SK-N-SH treated with all-trans-retinoic acid at 6 μM for 48 hours (cell line): ENCODE results near the gene FGG.

Source experiments
- ATAC-seq: fragments of 200-7000 bp; cut with Tn5 transposase; 3 replicates; pipeline ENCODE4 v1.9.1; 2020; ENCODE audit warnings: mild to moderate bottlenecking, moderate library complexity
- ARNTL ChIP-seq: fragments of 450-650 bp; formaldehyde crosslinking; IDR thresholded peaks from 2 replicates; pipeline ENCODE4 v1.5.0; 2020; ENCODE audit warnings: low read depth, mild to moderate bottlenecking, moderate library complexity, borderline replicate concordance
- CSDC2 ChIP-seq: fragments of 250-450 bp; sonication (Bioruptor Pico); IDR thresholded peaks from 2 replicates; pipeline ENCODE4 v1.5.0; 2020; ENCODE audit warnings: mild to moderate bottlenecking, moderate library complexity
- CSRNP3 ChIP-seq: fragments of 250-450 bp; sonication (Bioruptor Pico); IDR thresholded peaks from 2 replicates; pipeline ENCODE4 v1.5.1; 2021; ENCODE audit warnings: mild to moderate bottlenecking, moderate library complexity
- ESRRG ChIP-seq: fragments of 250-450 bp; sonication (Bioruptor Pico); IDR thresholded peaks from 2 replicates; pipeline ENCODE4 v1.6.1; 2021; ENCODE audit warnings: mild to moderate bottlenecking
- GLIS3 ChIP-seq: fragments of 250-450 bp; sonication (Bioruptor Pico); IDR thresholded peaks from 2 replicates; pipeline ENCODE4 v1.5.0; 2020; ENCODE audit warnings: mild to moderate bottlenecking, moderate library complexity
- OSR1 ChIP-seq: fragments of 250-450 bp; sonication (Bioruptor Pico); IDR thresholded peaks from 2 replicates; pipeline ENCODE4 v1.8.0; 2022; ENCODE audit warnings: moderate library complexity, mild to moderate bottlenecking, inconsistent platforms
- PATZ1 ChIP-seq: fragments of 250-450 bp; sonication (Bioruptor Pico); IDR thresholded peaks from 2 replicates; pipeline ENCODE4 v1.8.0; 2020; ENCODE audit warnings: mild to moderate bottlenecking, moderate library complexity, borderline replicate concordance
- POU6F1 ChIP-seq: fragments of 250-450 bp; sonication (Bioruptor Pico); IDR thresholded peaks from 2 replicates; pipeline ENCODE4 v1.8.0; 2021; ENCODE audit warnings: low read depth, mild to moderate bottlenecking, moderate library complexity, borderline replicate concordance
- PPARA ChIP-seq: fragments of 250-450 bp; sonication (Bioruptor Pico); IDR thresholded peaks from 2 replicates; pipeline ENCODE4 v1.5.0; 2020; ENCODE audit warnings: mild to moderate bottlenecking, borderline replicate concordance
- RARB ChIP-seq: fragments of 250-450 bp; sonication (Bioruptor Pico); IDR thresholded peaks from 2 replicates; pipeline ENCODE4 v1.8.0; 2021; ENCODE audit warnings: mild to moderate bottlenecking, moderate library complexity
- SNAI2 ChIP-seq: fragments of 250-450 bp; sonication (Bioruptor Pico); IDR thresholded peaks from 2 replicates; pipeline ENCODE4 v1.5.0; 2020; ENCODE audit warnings: mild to moderate bottlenecking, moderate library complexity
- TOX ChIP-seq: fragments of 250-450 bp; sonication (Bioruptor Pico); IDR thresholded peaks from 2 replicates; pipeline ENCODE4 v1.8.0; 2021; ENCODE audit warnings: mild to moderate bottlenecking, moderate library complexity, borderline replicate concordance
- TSHZ2 ChIP-seq: fragments of 250-450 bp; sonication (Bioruptor Pico); IDR thresholded peaks from 2 replicates; pipeline ENCODE4 v1.5.0; 2020; ENCODE audit warnings: mild to moderate bottlenecking, moderate library complexity
- ZC3H10 ChIP-seq: fragments of 250-450 bp; sonication (Bioruptor Pico); IDR thresholded peaks from 2 replicates; pipeline ENCODE4 v1.5.1; 2021; ENCODE audit warnings: mild to moderate bottlenecking, moderate library complexity
- ZFP3 ChIP-seq: fragments of 250-450 bp; sonication (Bioruptor Pico); IDR thresholded peaks from 2 replicates; pipeline ENCODE4 v1.5.0; 2020; ENCODE audit warnings: mild to moderate bottlenecking, moderate library complexity
- ZFP30 ChIP-seq: fragments of 450-650 bp; formaldehyde crosslinking; IDR thresholded peaks from 2 replicates; pipeline ENCODE4 v1.5.0; 2022; ENCODE audit warnings: mild to moderate bottlenecking, moderate library complexity
- ZNF565 ChIP-seq: fragments of 450-650 bp; formaldehyde crosslinking; conservative IDR thresholded peaks from 2 replicates; pipeline ENCODE4 v1.5.0; 2020; ENCODE audit warnings: low read depth, mild to moderate bottlenecking, moderate library complexity
- ZNF70 ChIP-seq: fragments of 450-650 bp; formaldehyde crosslinking; IDR thresholded peaks from 2 replicates; pipeline ENCODE4 v1.5.0; 2020; ENCODE audit warnings: mild to moderate bottlenecking, moderate library complexity
- ZNF8 ChIP-seq: fragments of 450-650 bp; formaldehyde crosslinking; IDR thresholded peaks from 2 replicates; pipeline ENCODE4 v1.5.0; 2020; ENCODE audit warnings: mild to moderate bottlenecking, moderate library complexity

Gene FGG

GRCh38 chr4:154643493-154643892 lies 31.0 kb upstream of the FGG start:
- TF ChIP-seq ESRRG (CRISPR knock-in tag) (no peak), ZC3H10 (CRISPR knock-in tag) (peak; percentile 65; the same call in 1 of the 2 replicates), ARNTL (CRISPR knock-in tag) (no peak)
- no peak for ATAC-seq

- ATAC-seq = no peak
- TF ChIP-seq ZFP30 (CRISPR knock-in tag) (no peak), PATZ1 (no peak), ZFP3 (no peak), ZNF565 (no peak), CSRNP3 (CRISPR knock-in tag) (no peak), ZNF8 (CRISPR knock-in tag) (no peak), TSHZ2 (CRISPR knock-in tag) (no peak), PPARA (no peak), RARB (CRISPR knock-in tag) (no peak), SNAI2 (CRISPR knock-in tag) (no peak), ARNTL (CRISPR knock-in tag) (no peak)
Observed at GRCh38 chr4:154642373-154643009, 30.0 kb upstream of the FGG start.

- TF ChIP-seq CSDC2 (no peak), PATZ1 (no peak), PPARA (no peak), ZFP30 (CRISPR knock-in tag) (no peak), ZNF565 (no peak), ESRRG (CRISPR knock-in tag) (no peak), ZNF70 (no peak)
- ATAC-seq = no peak
Observed at GRCh38 chr4:154640999-154641398, 28.5 kb upstream of the FGG start.

- TF ChIP-seq ZFP3 (no peak), CSDC2 (no peak), GLIS3 (CRISPR knock-in tag) (no peak), TSHZ2 (CRISPR knock-in tag) (no peak), TOX (CRISPR knock-in tag) (no peak), CSRNP3 (CRISPR knock-in tag) (no peak), OSR1 (CRISPR knock-in tag) (no peak), POU6F1 (CRISPR knock-in tag) (no peak)
- ATAC-seq = no peak
Observed at GRCh38 chr4:154634058-154634457, 21.6 kb upstream of the FGG start.
